Nephron (organoid): ENCODE measurements around the gene FBXO36.
"Not testable (repeated sequence)": the region's sequence is repeated elsewhere in the genome, so short reads cannot be mapped to it uniquely, and the experiment has no call there.

Experiments
- H3K27ac Mint-ChIP-seq, 3 experiments: 2 replicates each; pipeline ENCODE4 v1.8.0; 2020; ENCODE audit warnings: mixed read lengths in 3 of 3, mild to moderate bottlenecking in 2 of 3, moderate library complexity in 1 of 3
- H3K27me3 Mint-ChIP-seq: 2 replicates; pipeline ENCODE4 v1.8.0; 2021; ENCODE audit warnings: low read depth, mild to moderate bottlenecking, moderate library complexity, mixed read lengths
- H3K36me3 Mint-ChIP-seq: 2 replicates; pipeline ENCODE4 v1.8.0; 2020; ENCODE audit warnings: low read depth, mixed read lengths
- H3K4me1 Mint-ChIP-seq: 2 replicates; pipeline ENCODE4 v1.8.0; 2020; ENCODE audit warnings: mixed read lengths
- H3K4me3 Mint-ChIP-seq, 3 experiments: 2 replicates each; pipeline ENCODE4 v1.8.0; 2020; ENCODE audit warnings: mild to moderate bottlenecking in 3 of 3, mixed read lengths in 3 of 3, moderate library complexity in 2 of 3
- H3K9me3 Mint-ChIP-seq: 2 replicates; pipeline ENCODE4 v1.8.0; 2020; ENCODE audit warnings: mixed read lengths
- TF ChIP-seq, protein P1 (sequence below), 3 experiments: fragments of 200-600 bp; sonication (generic); IDR thresholded peaks; one replicate each; pipeline ENCODE4 v1.5.0; 2021; ENCODE audit warnings: antibody characterized with exemption in 3 of 3; ENCODE audit not compliant: unreplicated experiment in 3 of 3

FBXO36 gene

DNA sequence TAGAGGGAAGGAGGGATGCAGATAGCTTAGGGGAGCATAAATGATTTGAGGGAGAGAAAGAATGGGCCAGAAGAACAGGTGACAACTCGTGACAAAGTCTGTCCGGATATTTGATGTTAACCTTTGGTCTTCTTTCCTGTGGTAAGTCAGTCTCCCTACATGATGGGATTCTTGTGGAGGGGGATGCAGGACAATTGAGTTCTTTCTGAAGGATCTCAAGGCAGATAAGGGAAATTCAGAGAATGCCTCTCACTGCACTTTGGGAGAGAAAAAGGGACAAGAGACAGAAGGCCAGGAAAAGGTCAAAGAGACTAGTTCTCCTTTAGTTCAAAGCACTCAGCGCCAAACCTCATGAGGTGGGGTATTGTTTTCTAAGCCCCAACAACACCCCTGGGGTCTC, 34.2 kb downstream of the FBXO36 start:
- H3K4me1 Mint-ChIP-seq = no peaks in the 10 kb centered on the region
- H3K36me3 Mint-ChIP-seq = no peaks in the 10 kb centered on the region
- TF ChIP-seq, protein P1, sequence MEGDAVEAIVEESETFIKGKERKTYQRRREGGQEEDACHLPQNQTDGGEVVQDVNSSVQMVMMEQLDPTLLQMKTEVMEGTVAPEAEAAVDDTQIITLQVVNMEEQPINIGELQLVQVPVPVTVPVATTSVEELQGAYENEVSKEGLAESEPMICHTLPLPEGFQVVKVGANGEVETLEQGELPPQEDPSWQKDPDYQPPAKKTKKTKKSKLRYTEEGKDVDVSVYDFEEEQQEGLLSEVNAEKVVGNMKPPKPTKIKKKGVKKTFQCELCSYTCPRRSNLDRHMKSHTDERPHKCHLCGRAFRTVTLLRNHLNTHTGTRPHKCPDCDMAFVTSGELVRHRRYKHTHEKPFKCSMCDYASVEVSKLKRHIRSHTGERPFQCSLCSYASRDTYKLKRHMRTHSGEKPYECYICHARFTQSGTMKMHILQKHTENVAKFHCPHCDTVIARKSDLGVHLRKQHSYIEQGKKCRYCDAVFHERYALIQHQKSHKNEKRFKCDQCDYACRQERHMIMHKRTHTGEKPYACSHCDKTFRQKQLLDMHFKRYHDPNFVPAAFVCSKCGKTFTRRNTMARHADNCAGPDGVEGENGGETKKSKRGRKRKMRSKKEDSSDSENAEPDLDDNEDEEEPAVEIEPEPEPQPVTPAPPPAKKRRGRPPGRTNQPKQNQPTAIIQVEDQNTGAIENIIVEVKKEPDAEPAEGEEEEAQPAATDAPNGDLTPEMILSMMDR (IDR thresholded peaks at IDR 0.05; ENCODE audit: unreplicated experiment in 3 of 3) = no peak
- no peaks in the 10 kb centered on the region for H3K27me3 Mint-ChIP-seq
- H3K27ac Mint-ChIP-seq = no peak overlapping the region
- H3K4me3 Mint-ChIP-seq = no peak overlapping the region
- H3K9me3 Mint-ChIP-seq = no peaks in the 10 kb centered on the region

GRCh38 chr2:229963596-229963995, 41.3 kb downstream of the FBXO36 start:
- H3K36me3 Mint-ChIP-seq, H3K9me3 Mint-ChIP-seq, H3K27ac Mint-ChIP-seq, H3K4me1 Mint-ChIP-seq, H3K4me3 Mint-ChIP-seq, H3K27me3 Mint-ChIP-seq: not testable (repeated sequence)

DNA sequence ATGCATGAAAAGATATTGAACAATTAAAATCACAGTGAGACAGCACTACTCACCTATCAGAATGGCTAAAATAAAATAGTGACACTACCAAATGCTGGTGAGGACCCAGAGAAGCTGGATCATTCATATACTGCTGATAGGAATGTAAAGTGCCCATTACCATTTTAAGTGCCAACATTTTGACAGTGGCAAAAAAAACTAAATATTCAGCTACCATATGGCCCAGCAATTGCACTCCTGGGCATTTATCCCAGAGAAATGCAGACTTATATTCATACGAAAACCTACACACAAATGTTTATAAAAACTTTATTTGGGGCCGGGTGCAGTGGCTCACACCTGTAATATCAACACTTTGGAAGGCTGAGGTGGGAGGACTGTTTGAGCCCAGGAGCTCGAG, 47.6 kb downstream of the FBXO36 start:
- TF ChIP-seq, protein P1 (IDR thresholded peaks at IDR 0.05; ENCODE audit: unreplicated experiment in 3 of 3) = no peak
- H3K27me3 Mint-ChIP-seq = no peaks in the 10 kb centered on the region

GRCh38 chr2:229970406-229970805, 48.1 kb downstream of the FBXO36 start:
- TF ChIP-seq, protein P1 (IDR thresholded peaks at IDR 0.05; ENCODE audit: unreplicated experiment in 3 of 3) = no peak
- Mint-ChIP-seq H3K27ac (no peak overlapping the region), H3K4me3 (no peak overlapping the region), H3K27me3 (no peaks in the 10 kb centered on the region), H3K4me1 (peaks cover 12% of the 10 kb centered on the region), H3K36me3 (no peaks in the 10 kb centered on the region), H3K9me3 (no peaks in the 10 kb centered on the region)

More for the DNA sequence above, 47.6 kb downstream of the FBXO36 start:
- Mint-ChIP-seq H3K27ac (no peak overlapping the region), H3K4me1 (peaks cover 11% of the 10 kb centered on the region), H3K36me3 (no peaks in the 10 kb centered on the region), H3K9me3 (no peaks in the 10 kb centered on the region), H3K4me3 (no peak overlapping the region)

DNA sequence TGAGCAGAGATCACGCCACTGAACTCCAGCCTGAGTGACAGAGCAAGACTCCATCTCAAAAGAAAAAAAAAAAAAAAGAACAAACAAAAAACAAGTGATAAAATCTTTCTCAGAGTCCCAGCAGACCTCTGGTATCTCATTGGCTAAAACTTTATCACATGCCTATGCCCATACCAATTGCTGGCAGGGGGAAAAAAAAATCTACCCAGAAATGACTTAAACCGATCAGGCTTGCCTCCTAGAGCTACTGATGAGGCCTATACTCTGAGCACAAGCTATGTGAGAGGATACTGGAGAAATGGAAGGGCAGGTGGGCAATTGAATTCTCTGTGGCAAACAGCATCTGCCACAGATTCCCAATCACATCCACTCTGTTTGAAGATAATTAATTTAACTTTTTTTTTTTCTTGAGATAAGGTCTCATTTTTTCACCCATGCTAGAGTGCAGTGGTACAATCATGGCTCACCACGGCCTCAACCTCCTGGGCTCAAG, 49.0 kb downstream of the FBXO36 start:
- TF ChIP-seq, protein P1 (IDR thresholded peaks at IDR 0.05; ENCODE audit: unreplicated experiment in 3 of 3) = no peak

DNA sequence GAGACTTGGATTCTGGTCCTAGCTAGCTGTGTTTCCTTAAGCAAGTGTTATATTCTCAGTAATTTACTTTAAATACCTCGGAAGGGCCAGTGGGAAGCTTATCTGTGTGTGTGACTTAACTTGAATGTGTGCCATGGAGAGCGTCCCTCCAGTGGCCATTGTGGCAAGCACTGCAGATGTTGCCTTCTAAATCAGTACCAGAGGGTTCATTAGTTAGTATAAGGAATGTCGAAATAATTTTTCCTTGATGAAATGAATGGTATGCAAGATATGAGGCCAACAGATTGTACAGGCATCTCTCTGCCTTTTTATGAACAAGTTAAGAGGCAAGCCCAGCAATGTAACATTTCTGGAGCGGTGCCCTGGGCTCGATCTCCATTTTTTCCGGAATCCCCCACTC, 52.0 kb downstream of the FBXO36 start:
- no peak overlapping the region for H3K4me3 Mint-ChIP-seq
- no peaks in the 10 kb centered on the region for H3K27me3 Mint-ChIP-seq
- peaks cover 12% of the 10 kb centered on the region for H3K4me1 Mint-ChIP-seq
- H3K27ac Mint-ChIP-seq = peak overlapping the region in 2 of 3 experiments; percentile 69 to 76
- TF ChIP-seq, protein P1 (IDR thresholded peaks at IDR 0.05; ENCODE audit: unreplicated experiment in 3 of 3) = no peak
- H3K9me3 Mint-ChIP-seq = no peaks in the 10 kb centered on the region
- no peaks in the 10 kb centered on the region for H3K36me3 Mint-ChIP-seq

More for the DNA sequence above, 49.0 kb downstream of the FBXO36 start:
- no peak overlapping the region for H3K27ac Mint-ChIP-seq
- no peaks in the 10 kb centered on the region for H3K9me3 Mint-ChIP-seq
- H3K4me3 Mint-ChIP-seq = no peak overlapping the region
- H3K27me3 Mint-ChIP-seq = no peaks in the 10 kb centered on the region
- H3K36me3 Mint-ChIP-seq = no peaks in the 10 kb centered on the region
- peaks cover 12% of the 10 kb centered on the region for H3K4me1 Mint-ChIP-seq
